PFSK-1 (cell line): ENCODE data around the gene DDX10.

Source experiments
- FOXP2 ChIP-seq: optimal IDR thresholded peaks from 2 replicates; pipeline ENCODE3; 2011; ENCODE audit warnings: borderline replicate concordance, control low read depth, inconsistent platforms; ENCODE audit not compliant: insufficient read depth; ENCODE audit errors: extremely low read length, extremely low read depth
- POLR2AphosphoS5 ChIP-seq: IDR thresholded peaks from 2 replicates; pipeline ENCODE4 v1.6.1; 2012; ENCODE audit warnings: low read depth, mild to moderate bottlenecking, control low read depth, low read length, moderate library complexity
- SIN3A ChIP-seq: IDR thresholded peaks from 2 replicates; pipeline ENCODE4 v1.6.1; 2012; ENCODE audit warnings: mild to moderate bottlenecking, low read length, moderate library complexity, borderline replicate concordance; ENCODE audit not compliant: insufficient read depth
- TAF1 ChIP-seq: IDR thresholded peaks from 2 replicates; pipeline ENCODE4 v1.6.1; 2012; ENCODE audit warnings: low read length, control low read depth, borderline replicate concordance; ENCODE audit not compliant: insufficient read depth
- TF ChIP-seq, protein P1 (sequence below), 2 experiments: IDR thresholded peaks; 2 replicates each; pipeline versions ENCODE4 v1.6.1 to v1.8.0; 2011 to 2012; ENCODE audit warnings: low read depth in 2 of 2, low read length in 2 of 2, control low read depth in 1 of 2, inconsistent platforms in 1 of 2, mild to moderate bottlenecking in 1 of 2, moderate library complexity in 1 of 2; ENCODE audit not compliant: insufficient read depth in 1 of 2

The DDX10 gene

GRCh38 chr11:108685419-108686130 lies 20.7 kb downstream of the DDX10 start:
- TF ChIP-seq POLR2AphosphoS5 = no peak
- TF ChIP-seq TAF1 = no peak
- no peak for TF ChIP-seq FOXP2
- no peak for TF ChIP-seq SIN3A
- TF ChIP-seq, protein P1, sequence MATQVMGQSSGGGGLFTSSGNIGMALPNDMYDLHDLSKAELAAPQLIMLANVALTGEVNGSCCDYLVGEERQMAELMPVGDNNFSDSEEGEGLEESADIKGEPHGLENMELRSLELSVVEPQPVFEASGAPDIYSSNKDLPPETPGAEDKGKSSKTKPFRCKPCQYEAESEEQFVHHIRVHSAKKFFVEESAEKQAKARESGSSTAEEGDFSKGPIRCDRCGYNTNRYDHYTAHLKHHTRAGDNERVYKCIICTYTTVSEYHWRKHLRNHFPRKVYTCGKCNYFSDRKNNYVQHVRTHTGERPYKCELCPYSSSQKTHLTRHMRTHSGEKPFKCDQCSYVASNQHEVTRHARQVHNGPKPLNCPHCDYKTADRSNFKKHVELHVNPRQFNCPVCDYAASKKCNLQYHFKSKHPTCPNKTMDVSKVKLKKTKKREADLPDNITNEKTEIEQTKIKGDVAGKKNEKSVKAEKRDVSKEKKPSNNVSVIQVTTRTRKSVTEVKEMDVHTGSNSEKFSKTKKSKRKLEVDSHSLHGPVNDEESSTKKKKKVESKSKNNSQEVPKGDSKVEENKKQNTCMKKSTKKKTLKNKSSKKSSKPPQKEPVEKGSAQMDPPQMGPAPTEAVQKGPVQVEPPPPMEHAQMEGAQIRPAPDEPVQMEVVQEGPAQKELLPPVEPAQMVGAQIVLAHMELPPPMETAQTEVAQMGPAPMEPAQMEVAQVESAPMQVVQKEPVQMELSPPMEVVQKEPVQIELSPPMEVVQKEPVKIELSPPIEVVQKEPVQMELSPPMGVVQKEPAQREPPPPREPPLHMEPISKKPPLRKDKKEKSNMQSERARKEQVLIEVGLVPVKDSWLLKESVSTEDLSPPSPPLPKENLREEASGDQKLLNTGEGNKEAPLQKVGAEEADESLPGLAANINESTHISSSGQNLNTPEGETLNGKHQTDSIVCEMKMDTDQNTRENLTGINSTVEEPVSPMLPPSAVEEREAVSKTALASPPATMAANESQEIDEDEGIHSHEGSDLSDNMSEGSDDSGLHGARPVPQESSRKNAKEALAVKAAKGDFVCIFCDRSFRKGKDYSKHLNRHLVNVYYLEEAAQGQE (IDR thresholded peaks at IDR 0.05; ENCODE audit: insufficient read depth in 1 of 2, low read depth in 2 of 2, low read length in 2 of 2) = no peak

GRCh38 chr11:108693852-108694251 lies 29.0 kb downstream of the DDX10 start:
- TF ChIP-seq POLR2AphosphoS5 = no peak
- TF ChIP-seq, protein P1 (IDR thresholded peaks at IDR 0.05; ENCODE audit: insufficient read depth in 1 of 2, low read depth in 2 of 2, low read length in 2 of 2) = no peak
- TF ChIP-seq SIN3A = no peak
- TF ChIP-seq FOXP2 = no peak
- no peak for TF ChIP-seq TAF1

DNA sequence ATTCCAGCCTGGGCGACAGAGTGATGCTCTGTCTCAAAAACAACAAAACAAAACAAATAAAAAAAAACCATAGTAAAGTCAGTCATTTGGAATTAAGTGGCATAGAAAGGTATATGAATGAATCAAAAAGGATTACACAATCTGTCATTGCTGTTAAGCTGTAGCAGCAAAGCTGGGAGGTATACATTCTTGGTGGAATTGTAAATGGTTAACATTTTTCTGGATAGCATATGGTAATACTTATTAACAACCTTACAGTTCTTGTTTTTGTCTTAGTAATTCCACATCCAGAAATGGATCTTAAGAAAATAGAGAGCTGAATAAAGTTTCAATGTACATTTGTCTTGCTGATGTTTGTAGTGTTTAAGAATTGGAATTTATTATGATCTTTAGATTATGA lies 30.0 kb downstream of the DDX10 start:
- TF ChIP-seq POLR2AphosphoS5 (no peak), TAF1 (no peak), FOXP2 (no peak), SIN3A (no peak)
- TF ChIP-seq, protein P1 (IDR thresholded peaks at IDR 0.05; ENCODE audit: insufficient read depth in 1 of 2, low read depth in 2 of 2, low read length in 2 of 2) = no peak

GRCh38 chr11:108697872-108698473 lies 33.1 kb downstream of the DDX10 start:
- TF ChIP-seq POLR2AphosphoS5 = no peak
- TF ChIP-seq, protein P1 (IDR thresholded peaks at IDR 0.05; ENCODE audit: insufficient read depth in 1 of 2, low read depth in 2 of 2, low read length in 2 of 2) = no peak
